Tracheal epithelial cell (primary cell): ENCODE data around the gene SDHA. TPM values are rescaled to one million over a fixed set of nuclear protein-coding genes. Genes with fewer than 3 reads are reported as not detected.

Source experiments
- total RNA-seq: library from RNA; depleted of rRNA; stranded (reverse); fragments of >200 nt; gene quantifications from 2 replicates; pipeline ENCODE4 v1.2.1, GENCODE V29; 2014

The SDHA gene
- total RNA-seq, result 89.1 and 107 TPM in 2 replicates

DNA sequence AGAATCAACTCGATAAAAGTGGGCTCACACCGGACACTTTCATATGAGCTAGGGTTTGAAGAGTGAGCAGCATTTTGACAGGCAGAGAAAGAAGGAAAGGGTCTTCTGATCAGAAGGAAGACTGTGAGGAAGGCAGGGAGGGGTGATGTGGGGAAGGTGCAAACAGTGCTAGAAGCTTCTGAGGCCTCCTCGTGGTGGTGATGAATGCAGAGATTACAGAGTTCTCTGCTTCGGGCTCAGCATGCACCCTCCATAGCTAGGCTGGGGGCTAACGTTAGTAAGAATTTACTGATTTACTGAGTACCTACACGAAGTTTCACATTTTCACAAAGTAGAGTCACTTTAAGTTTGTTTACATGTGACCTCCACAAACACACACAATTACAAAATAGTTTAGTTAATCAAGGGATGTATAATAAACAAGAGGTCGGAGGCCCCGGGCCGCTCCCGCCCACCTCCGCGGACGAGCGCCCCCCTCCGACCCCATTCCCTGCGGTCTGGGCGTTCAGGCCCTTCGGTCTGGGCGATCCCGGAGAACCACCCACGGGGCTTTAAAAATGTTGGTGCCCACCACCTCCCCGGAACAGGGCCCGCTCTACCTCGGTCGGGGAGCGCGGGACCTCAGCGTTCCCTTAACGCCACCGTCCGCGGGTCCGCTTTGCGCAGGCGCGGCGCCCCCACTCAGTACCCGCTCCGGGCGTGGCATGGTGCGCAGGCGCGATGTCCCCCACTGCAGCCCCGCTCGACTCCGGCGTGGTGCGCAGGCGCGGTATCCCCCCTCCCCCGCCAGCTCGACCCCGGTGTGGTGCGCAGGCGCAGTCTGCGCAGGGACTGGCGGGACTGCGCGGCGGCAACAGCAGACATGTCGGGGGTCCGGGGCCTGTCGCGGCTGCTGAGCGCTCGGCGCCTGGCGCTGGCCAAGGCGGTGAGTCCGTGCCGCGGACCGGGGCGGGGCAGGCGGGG lies at the start of gene SDHA, which contains the start of gene CCDC127:
SDHA (plus strand) TSS at position 827 of the 963 bp plus-strand sequence; CDS start at position 863, 36 bp downstream.
CCDC127 (minus strand) TSS at position 660 of the 963 bp plus-strand sequence. CDS start 1,304 bp downstream, outside the sequence.

DNA sequence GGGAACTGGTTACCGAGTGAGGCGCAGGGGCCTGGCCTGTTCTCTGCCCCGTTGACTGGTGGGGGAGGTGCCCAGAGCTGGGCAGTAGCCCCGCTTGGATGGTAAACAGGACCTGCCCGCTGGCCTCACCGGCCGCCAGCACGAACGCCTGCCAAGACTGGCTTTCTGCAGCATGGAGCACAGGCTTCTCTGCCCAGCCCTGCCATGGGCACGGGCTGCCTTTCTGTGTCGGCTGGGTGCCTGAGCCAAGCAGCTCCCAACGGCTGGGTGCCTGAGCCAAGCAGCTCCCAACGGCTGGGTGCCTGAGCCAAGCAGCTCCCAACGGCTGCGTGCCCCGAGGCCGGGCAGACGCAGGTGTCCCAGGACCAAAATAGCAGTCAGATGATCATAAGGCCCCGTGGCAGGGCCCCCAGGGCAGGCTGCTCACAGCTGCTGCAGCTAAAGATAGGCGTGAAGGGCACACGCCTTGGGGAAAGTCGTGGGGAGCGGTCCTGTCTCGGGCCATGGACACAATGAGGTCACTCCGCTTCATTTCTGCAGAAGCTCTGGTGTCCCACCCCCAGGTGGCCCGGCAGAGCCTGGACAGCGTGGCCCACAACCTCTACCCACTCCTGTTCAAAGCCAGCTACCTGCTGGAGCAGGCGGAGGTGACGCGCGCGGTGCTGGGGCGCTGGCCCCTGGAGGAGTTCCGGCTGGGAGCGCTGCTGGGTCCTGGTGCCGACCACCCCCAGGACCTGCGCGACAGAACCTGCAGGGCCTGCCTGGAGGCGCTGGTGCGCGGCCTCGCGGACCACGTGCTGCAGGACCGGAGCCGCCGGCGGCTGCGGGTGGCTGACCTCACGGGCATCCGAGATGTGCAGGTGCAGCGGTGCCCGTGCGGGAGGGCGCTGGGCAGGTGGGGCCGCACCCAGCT lies 26.8 kb upstream of the SDHA start, which contains the start of gene LRRC14B:
LRRC14B (plus strand) TSS at position 460 of the 913 bp plus-strand sequence; CDS start at position 504, 44 bp downstream.

Other genes with a start within 250 kb of the SDHA start
- 0.48 TPM in 1 of 2 replicates, not detected in the other for gene PLEKHG4B, start 126.2 kb upstream of the SDHA start, total RNA-seq
- gene LRRC14B, start 26.8 kb upstream of the SDHA start, total RNA-seq, result not detected in 2 replicates
- 3.0 and 3.6 TPM in 2 replicates for gene CCDC127, start 167 bp upstream of the SDHA start, total RNA-seq
- gene PDCD6, start 53.3 kb downstream of the SDHA start, total RNA-seq, result 100 and 123 TPM in 2 replicates
- gene AHRR, start 103.4 kb downstream of the SDHA start, total RNA-seq, result 0.43 and 0.72 TPM in 2 replicates
- 30.3 and 37.4 TPM in 2 replicates for gene EXOC3, start 224.9 kb downstream of the SDHA start, total RNA-seq